PC-3 (cell line): ENCODE results near the gene PREX1.

Experiments used
- EZH2 ChIP-seq: fragments of 300-600 bp; sonication (generic); IDR thresholded peaks from one replicate; pipeline ENCODE4 v1.6.1; 2017; ENCODE audit warnings: antibody characterized with exemption, mild to moderate bottlenecking, low read length; ENCODE audit not compliant: unreplicated experiment
- EZH2phosphoT487 ChIP-seq: fragments of 300-600 bp; sonication (generic); IDR thresholded peaks from 2 replicates; pipeline ENCODE4 v1.6.1; 2018; ENCODE audit warnings: mild to moderate bottlenecking, antibody characterized with exemption, low read length, borderline replicate concordance
- TF ChIP-seq, protein P1 (sequence below): fragments of 300-600 bp; sonication (generic); conservative IDR thresholded peaks from 2 replicates; pipeline ENCODE4 v1.5.1; 2017; ENCODE audit warnings: antibody characterized with exemption, low read depth, mild to moderate bottlenecking, low read length

DNA sequence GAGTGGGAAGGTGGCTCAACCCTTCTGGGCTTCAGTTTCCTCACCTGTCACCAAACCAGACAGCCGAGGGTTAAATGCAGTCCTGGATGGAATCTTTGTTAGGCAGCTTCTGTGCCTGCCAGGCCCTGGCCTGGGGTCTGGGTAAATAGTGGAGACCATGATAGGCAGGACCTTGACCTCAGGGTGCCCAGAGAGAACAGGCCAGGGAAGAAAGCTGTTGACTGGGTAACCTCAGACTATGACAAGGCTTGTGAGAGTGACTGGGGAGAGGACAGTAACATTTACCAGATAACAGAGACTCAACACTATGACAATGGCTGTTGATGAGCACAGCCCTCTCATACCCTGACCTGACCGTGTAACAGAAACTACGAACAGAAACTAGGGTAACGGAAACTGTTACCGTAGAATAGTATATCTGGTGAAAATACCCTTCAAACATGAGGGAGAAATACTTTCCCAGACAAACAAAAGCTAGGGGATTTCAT is 218.3 kb downstream of the PREX1 start:
- TF ChIP-seq EZH2 (no peak), EZH2phosphoT487 (no peak)
- TF ChIP-seq, protein P1, sequence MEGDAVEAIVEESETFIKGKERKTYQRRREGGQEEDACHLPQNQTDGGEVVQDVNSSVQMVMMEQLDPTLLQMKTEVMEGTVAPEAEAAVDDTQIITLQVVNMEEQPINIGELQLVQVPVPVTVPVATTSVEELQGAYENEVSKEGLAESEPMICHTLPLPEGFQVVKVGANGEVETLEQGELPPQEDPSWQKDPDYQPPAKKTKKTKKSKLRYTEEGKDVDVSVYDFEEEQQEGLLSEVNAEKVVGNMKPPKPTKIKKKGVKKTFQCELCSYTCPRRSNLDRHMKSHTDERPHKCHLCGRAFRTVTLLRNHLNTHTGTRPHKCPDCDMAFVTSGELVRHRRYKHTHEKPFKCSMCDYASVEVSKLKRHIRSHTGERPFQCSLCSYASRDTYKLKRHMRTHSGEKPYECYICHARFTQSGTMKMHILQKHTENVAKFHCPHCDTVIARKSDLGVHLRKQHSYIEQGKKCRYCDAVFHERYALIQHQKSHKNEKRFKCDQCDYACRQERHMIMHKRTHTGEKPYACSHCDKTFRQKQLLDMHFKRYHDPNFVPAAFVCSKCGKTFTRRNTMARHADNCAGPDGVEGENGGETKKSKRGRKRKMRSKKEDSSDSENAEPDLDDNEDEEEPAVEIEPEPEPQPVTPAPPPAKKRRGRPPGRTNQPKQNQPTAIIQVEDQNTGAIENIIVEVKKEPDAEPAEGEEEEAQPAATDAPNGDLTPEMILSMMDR, result no peak
